Sigmoid colon (tissue), 3 donors: ENCODE results near the gene TJP1.

Source experiments
- POLR2A ChIP-seq, 2 donors: fragments of 450-650 bp; IDR thresholded peaks; one replicate each; pipeline ENCODE4 v1.6.1; 2016; ENCODE audit warnings: antibody characterized with exemption in 2 of 2, mild to moderate bottlenecking in 2 of 2, moderate library complexity in 2 of 2
- TF ChIP-seq, protein P1 (sequence below), 4 experiments: fragments of 450-650 bp in 3 of 4; fragments of 200-600 bp in 1 of 4; IDR thresholded peaks; one replicate each; pipeline ENCODE4 v1.5.1; 2016 to 2019; ENCODE audit warnings: antibody characterized with exemption in 4 of 4, mild to moderate bottlenecking in 3 of 4, moderate library complexity in 2 of 4

DNA sequence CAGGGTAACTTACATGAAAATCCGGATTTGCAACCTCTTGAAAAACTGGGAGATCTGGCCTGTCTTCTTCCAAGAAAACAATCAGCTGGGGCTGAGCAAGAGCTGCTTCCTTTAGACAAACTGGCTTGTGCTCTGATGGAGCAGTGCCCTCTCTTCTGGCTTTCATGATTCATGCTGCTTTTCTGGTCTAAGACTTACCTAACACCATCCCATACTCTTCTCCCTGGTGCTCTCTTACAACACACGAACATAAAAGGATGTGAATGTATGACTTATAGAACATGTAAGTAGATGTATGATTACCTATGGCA is 9.9 kb downstream of the TJP1 start:
- TF ChIP-seq, protein P1, sequence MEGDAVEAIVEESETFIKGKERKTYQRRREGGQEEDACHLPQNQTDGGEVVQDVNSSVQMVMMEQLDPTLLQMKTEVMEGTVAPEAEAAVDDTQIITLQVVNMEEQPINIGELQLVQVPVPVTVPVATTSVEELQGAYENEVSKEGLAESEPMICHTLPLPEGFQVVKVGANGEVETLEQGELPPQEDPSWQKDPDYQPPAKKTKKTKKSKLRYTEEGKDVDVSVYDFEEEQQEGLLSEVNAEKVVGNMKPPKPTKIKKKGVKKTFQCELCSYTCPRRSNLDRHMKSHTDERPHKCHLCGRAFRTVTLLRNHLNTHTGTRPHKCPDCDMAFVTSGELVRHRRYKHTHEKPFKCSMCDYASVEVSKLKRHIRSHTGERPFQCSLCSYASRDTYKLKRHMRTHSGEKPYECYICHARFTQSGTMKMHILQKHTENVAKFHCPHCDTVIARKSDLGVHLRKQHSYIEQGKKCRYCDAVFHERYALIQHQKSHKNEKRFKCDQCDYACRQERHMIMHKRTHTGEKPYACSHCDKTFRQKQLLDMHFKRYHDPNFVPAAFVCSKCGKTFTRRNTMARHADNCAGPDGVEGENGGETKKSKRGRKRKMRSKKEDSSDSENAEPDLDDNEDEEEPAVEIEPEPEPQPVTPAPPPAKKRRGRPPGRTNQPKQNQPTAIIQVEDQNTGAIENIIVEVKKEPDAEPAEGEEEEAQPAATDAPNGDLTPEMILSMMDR (IDR thresholded peaks at IDR 0.05): no peak
- no peak for TF ChIP-seq POLR2A (IDR thresholded peaks at IDR 0.05)
